SH-SY5Y (cell line): ENCODE data around the gene FZR1.

ENCODE experiments used
- GATA2 ChIP-seq: IDR thresholded peaks from 2 replicates; pipeline ENCODE4 v1.6.1; 2011; ENCODE audit warnings: mild to moderate bottlenecking, low read depth, low read length
- GATA3 ChIP-seq: IDR thresholded peaks from 2 replicates; pipeline ENCODE4 v1.6.1; 2011; ENCODE audit warnings: low read depth, mild to moderate bottlenecking, low read length, moderate library complexity

FZR1 gene

DNA sequence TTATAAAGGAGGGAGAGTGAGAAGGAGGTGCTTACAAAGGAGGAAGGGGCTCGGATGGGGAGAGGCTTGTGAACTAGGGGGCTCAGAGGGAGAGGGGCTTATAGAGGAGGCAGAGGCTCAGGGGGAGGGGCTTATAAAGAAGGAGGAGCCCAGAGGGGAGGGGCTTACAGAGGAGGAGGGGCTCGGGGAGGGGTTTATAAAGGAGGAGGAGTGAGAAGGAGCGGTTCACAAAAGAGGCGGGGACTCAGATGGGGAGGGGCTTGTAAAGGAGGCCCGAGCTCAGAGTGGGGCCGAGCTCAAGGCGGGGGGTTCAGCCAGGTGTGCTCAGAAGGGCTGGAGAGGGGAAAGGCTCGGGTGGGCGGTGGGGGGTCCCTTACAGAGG, 26.3 kb upstream of the FZR1 start:
- TF ChIP-seq GATA3 (no peak), GATA2 (no peak)

DNA sequence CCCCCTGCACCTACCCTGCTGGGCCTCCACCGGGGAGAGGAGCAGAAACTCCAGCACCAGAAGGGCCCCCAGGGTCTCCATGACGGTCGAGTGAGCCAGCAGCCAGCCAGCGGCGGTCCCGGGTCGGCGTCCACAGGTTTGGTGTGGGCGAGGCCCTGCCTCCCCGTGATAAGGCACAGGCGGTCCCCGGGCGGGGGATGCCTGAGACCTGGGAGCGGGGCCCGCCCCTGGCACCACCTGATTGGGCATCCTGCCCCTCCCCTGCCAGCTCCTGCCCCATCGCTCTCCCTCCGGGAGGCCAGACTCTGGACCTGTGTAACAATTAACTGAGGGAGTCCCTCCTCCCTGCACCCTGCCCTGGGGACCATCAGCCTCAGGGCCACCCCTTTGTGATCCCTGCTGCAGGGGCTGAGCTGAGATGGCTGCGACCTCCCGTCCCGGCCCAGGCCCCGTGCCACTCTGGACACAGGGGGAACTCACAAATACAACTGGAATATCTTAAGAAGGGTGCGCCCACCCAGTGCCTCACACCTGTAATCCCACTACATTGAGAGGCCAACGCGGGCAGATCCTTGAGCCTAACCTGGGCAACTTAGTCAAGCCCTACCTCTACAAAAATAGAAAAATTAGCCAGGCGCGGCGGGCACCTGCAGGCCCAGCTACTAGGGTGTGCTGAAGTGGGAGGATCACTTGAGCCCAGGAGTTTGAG, 25.6 kb upstream of the FZR1 start, which contains the start of gene SMIM24:
TSS of gene SMIM24 (minus strand) at position 143 of the 709 bp plus-strand sequence. CDS start at position 81, 62 bp downstream.
- TF ChIP-seq GATA3 (no peak), GATA2 (no peak)

DNA sequence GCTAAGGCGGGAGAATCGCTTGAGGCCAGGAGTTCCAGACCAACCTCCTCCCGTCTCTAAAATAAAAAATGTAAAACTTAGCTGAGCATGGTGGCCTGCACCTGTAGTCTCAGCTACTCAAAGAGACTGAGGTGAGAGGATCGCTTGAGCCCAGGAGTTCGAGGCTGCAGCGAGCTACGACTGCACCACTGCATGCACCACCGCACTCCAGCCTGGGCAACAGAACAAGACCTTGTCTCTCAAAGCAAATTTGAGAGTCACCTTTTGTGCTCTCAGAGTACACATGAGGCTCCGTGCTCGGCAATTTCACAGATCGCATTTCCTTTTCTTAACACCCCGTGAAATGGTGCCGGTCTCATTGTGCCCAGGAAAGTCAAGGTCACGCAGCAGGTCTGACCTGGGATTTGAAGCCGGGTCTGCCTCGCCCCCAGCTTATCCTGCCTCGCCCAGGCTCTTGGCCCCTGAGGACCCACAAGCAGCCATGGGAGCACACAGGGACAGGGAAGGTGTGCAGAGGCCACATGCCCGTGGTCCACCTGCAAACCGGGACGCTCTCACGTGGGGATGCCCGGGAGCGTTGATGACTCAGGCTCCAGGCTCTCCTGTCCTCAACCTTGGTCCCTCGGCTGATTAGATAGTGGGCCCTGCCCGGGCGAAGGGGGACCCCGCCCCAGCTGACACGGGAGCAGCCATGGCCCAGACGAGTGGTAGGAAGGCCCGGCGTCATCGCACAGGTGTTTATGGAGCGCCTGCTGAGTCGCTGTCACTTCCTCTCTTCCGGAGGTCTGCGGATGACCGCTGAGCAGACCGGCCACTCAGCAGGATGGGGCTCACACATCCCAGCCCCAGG, 24.6 kb upstream of the FZR1 start:
- TF ChIP-seq GATA2 (no peak), GATA3 (no peak)

DNA sequence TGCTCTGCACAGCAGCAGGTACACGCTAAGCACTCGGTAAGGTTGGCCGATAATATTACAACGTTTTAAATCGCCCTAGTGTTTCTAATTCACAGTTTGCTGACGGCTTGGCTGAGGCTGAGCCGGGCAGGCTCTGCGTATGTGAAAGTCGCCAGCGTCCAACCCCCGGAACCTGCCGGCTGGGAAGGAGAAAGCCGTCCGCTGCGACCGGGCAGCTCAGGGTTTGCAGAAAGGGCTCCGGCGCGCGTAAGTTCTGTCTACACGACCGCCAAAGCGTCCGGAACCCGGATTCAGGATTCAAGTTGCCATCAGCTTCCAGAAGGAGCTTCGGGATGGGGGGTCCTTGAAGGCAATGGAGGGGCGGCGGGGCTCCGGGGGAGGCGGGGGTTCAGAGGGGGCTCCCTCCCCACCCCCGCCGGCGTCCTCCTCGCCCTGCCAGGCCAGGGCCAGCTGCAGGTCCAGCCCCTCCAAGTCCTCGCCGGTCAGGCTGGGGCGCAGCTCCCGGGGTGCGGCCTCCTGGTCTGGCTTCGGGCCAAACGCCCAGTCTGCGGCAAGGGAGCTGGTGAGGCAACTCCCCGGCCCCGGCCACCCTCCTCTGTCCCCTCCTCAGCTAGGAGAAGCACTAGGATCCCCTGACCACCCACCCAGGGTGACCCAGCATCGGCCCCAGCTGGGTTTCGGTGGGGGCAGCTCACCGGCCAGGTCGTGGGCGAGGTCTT, 23.4 kb upstream of the FZR1 start:
- TF ChIP-seq GATA2 = no peak
- no peak for TF ChIP-seq GATA3

DNA sequence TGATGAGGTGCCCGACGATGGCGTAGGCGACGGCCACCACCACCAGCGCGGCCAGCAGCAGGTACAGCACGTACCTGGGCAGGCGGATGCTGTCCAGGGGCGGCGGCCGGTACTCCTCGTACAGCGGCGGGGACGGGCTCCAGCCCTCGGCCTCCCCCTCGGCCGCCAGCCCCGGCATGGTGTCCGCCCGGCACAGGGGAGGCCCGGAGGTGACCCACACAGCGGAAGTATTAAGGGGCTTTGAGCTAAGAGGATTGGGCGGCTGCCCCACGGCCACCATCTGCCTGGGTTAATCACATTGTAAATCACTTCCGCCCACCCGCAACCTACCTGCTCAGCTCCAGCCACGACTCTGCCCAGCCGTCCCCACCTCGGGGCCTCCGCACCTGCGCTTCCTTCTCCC, 22.9 kb upstream of the FZR1 start, which contains the start of gene SMIM44:
TSS of gene SMIM44 (minus strand) at position 216 of the 403 bp plus-strand sequence. CDS start at position 178, 38 bp downstream.
- TF ChIP-seq GATA2 (no peak), GATA3 (no peak)

DNA sequence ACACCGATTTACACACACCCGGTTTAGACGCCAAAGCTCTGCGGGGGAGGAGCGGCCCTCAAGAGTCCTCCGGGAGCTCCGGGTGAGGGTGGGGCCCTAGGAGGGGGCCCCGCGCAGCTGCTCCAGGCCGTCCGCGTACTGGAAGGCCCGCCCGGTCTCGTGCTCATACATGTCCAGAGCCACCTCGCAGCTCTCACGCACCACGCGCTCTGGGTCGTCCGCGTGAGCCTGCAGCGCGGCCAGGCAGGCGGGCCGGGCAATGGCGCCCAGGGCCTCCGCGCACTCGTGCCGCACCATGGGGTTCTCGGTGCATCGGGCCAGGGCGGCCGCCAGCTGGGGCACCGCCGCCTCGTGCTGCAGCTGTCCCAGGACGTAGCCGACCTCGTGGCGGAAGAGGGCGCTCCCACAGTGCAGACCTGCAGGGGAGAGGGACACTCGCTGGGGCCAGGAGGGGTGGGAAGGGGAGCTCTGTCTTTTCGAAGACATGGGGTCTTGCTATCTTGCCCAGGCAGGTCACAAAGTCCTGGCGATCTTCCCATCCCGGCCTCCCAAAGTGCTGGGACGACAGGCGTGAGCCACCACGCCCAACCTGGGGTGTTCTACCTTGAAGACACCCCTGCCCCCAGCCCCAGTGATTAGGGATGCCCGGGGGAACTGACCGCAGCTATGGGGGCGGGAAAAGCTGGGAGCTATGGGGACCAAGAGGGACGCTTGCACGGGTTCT, 14.6 kb upstream of the FZR1 start:
- TF ChIP-seq GATA3 = no peak
- TF ChIP-seq GATA2 = no peak

DNA sequence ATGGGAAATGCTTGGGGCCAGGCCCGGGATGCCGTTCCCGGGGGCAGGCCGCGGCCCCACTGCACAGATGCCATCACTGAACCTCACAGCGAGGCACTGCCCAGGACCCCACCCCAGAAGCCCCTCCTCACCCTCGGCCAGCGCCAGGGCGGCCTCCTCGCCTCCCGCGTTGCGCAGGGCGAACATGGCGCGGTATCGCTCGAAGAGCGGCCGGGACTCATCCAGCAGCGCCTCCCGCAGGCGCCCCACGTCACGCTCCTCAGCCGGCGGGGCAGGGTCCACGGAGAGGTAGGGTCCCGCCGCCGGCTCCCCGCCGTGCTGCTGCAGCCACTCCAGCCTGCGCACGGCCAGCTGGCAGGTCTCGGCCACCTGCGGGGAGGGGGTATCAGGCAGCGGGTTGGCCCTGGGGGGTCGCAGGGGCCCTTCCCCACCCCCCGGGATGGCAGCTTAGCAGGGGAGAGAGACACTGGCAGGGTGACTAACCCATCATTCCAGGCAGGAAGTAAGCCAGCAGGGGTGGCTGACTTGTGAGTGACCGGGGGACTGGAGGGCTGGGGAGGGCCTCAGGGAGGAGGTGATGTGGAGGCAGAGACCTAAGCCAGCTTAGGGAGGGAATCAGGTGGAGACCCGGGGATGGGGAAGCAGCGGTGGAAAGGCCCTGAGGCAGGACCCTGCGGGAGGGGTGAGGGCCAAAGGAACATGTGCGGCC, 13.8 kb upstream of the FZR1 start:
- no peak for TF ChIP-seq GATA3
- TF ChIP-seq GATA2 = no peak

DNA sequence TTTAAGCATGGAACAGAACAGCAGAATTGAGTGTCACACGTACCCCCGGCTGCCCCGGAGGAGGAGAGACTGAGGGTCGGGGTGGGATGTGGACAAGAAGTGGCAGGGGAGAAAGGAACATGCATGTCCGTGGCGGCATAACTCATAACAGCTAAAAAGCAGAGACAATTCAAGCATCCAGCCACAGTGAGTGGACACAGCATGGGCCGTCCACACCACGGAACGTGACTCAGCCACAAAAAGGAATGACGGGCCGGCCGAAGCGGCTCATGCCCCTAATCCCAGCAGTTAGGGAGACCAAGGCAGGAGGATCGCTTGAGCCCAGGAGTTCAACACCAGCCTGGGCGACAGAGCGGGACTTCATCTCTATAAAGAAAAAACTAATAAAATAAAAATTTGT, 13.2 kb upstream of the FZR1 start:
- TF ChIP-seq GATA3 = no peak
- no peak for TF ChIP-seq GATA2

DNA sequence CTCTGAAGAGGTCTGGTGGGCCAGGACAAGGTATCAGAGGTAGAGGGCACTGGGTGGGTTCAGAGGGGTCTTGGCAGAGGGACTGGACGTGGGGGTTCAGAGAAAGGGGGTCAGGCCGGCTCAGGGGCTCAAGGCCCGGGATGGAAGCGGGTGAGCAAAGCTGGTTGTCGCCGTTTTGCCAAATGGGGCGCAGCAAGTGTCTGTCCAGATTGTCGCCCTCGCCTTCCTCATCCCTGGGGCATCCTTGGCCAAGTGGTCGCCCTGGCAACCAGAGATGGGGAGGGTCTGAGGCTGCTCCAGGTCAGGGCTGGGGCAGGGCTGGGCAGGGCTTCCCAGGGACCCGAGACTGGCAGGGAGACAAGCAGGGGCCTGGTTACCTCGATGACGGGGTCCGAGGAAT, 12.5 kb upstream of the FZR1 start:
- TF ChIP-seq GATA3 (no peak), GATA2 (no peak)

DNA sequence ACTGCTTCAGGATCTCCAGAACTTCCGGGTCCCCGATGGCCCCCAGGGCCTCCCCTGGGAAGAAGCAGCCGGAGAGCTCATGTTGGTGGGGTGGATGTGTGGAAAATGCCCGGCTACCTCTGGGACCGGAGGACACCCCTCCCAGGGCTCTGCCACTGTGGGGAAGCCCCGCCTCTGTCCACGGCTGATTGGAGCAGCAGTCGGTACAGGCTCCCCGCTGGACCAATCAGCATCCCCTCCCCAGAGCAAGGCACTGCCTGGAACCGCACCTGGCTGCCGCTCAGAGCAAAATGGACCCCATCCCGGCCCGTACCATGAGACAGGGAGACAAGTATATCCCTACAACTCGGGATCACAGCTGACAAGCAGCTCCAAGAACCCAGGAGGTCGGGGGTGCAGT, 12.1 kb upstream of the FZR1 start:
- TF ChIP-seq GATA2 (no peak), GATA3 (no peak)

DNA sequence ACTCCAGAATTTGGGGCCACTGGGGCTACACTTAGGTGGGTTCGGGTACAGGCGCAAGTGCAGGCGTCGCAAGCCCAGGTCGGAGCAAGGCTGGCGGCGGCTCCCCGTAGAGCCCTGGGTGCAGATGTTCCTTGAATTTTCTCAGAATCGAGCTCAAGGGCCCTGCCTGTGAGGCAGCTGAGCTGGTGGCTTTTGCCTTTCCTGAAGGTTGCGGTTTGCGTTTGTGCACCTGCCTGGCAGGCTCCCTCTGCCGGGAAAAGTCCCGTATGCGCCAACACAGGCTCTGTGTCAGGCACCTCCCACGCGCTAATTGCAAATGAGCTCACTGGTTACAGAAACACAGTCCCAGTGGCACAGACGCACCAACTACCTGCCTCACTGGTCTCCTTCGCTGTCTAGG, 11.6 kb upstream of the FZR1 start:
- TF ChIP-seq GATA3 (no peak), GATA2 (no peak)

DNA sequence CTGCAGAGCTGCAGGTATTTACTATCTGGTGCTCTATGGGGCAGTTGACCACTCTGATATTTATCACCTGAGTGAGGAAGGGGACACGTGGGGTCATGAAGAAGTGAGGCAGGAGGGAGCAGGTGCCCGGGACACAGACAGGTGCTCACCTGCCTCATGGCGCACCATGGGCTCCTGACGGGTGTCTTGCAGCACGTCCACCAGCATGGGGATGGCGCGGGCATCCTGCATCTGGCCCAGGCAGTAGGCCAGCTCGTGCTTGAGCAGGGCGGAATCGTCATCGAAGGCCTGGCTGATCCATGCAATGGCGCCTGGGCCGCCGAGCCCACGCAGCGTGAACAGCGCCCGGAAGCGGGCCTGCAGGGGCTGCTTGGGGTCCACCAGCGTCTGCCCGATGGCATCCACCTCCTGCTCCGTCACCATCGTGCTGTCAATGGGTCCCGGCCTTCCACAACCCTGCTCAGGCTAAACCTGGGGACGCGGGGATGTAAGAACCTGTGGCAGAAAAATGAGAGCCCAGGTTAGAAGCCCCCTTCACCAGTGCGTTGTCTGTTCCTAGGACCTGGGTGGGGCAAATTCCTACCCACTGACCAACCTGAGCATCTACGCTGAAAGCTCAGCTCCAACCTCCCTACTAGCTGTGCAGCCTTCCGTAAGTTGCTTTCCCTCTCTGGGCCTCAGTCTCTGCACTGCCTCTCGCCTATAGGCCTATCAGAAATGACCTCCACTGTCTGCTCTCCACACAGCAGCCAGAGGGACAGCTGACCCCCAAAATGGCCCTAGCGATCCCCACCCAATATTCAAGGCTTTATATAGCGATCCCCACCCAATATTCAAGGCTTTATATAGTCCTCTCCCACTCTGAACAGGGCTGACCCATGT, 9.5 kb upstream of the FZR1 start:
- TF ChIP-seq GATA3 (no peak), GATA2 (no peak)
